DOHH2 (cell line): ENCODE results near the gene TGFBR3L.

Experiments used
- H3F3A ChIP-seq: fragments of 200-600 bp; sonication (generic), shearing (Covaris generic); 2 replicates; pipeline ENCODE4 v1.6.0; 2016; ENCODE audit warnings: antibody characterized with exemption, mild to moderate bottlenecking; ENCODE audit not compliant: control insufficient read depth, insufficient read depth
- H3K27ac ChIP-seq: fragments of 200-600 bp; sonication (generic); 2 replicates; pipeline ENCODE4 v1.5.1; 2014; ENCODE audit warnings: low read depth, mild to moderate bottlenecking, low read length, moderate library complexity
- H3K27me3 ChIP-seq: fragments of 200-600 bp; sonication (generic); 2 replicates; pipeline ENCODE4 v1.6.1; 2014; ENCODE audit warnings: mild to moderate bottlenecking, low read length, mixed read lengths; ENCODE audit not compliant: control insufficient read depth
- H3K36me3 ChIP-seq: fragments of 200-600 bp; sonication (generic); 2 replicates; pipeline ENCODE4 v1.6.1; 2014; ENCODE audit warnings: mild to moderate bottlenecking, low read length, moderate library complexity, mixed read lengths; ENCODE audit not compliant: control insufficient read depth
- H3K4me1 ChIP-seq: fragments of 200-600 bp; sonication (generic); 2 replicates; pipeline ENCODE4 v1.6.1; 2014; ENCODE audit warnings: mild to moderate bottlenecking, low read length, mixed read lengths; ENCODE audit not compliant: control insufficient read depth
- H3K4me2 ChIP-seq: fragments of 200-600 bp; sonication (generic); 2 replicates; pipeline ENCODE4 v1.6.0; 2014; ENCODE audit warnings: mild to moderate bottlenecking, low read length, moderate library complexity
- H3K4me3 ChIP-seq: fragments of 200-600 bp; sonication (generic); 2 replicates; pipeline ENCODE4 v1.5.1; 2014; ENCODE audit warnings: mild to moderate bottlenecking, low read length, mixed read lengths
- H3K79me2 ChIP-seq: fragments of 200-600 bp; sonication (generic); 2 replicates; pipeline ENCODE4 v1.6.1; 2014; ENCODE audit warnings: mild to moderate bottlenecking, low read length, mixed read lengths; ENCODE audit not compliant: control insufficient read depth
- H3K9me2 ChIP-seq: fragments of 200-600 bp; sonication (generic); replicated peaks from 2 replicates; pipeline ENCODE4 v1.6.1; 2014; ENCODE audit warnings: mild to moderate bottlenecking, low read length, mixed read lengths; ENCODE audit not compliant: control insufficient read depth
- H3K9me3 ChIP-seq: fragments of 200-600 bp; sonication (generic); 2 replicates; pipeline ENCODE4 v1.6.1; 2014; ENCODE audit warnings: antibody characterized with exemption, low read length, mixed read lengths; ENCODE audit not compliant: control insufficient read depth, insufficient read depth
- H4K20me1 ChIP-seq: fragments of 200-600 bp; sonication (generic); 2 replicates; pipeline ENCODE4 v1.6.0; 2014; ENCODE audit warnings: low read depth, mild to moderate bottlenecking, antibody characterized with exemption, low read length, moderate library complexity; ENCODE audit not compliant: control insufficient read depth, insufficient read depth
- CTCF ChIP-seq: fragments of 200-600 bp; sonication (generic); IDR thresholded peaks from one replicate; pipeline ENCODE4 v1.5.1; 2014; ENCODE audit warnings: antibody characterized with exemption, mild to moderate bottlenecking, low read depth, low read length; ENCODE audit not compliant: poor library complexity, severe bottlenecking
- EZH2phosphoT487 ChIP-seq: fragments of 200-600 bp; sonication (generic); IDR thresholded peaks from 2 replicates; pipeline ENCODE4 v1.6.1; 2017; ENCODE audit warnings: borderline replicate concordance, mild to moderate bottlenecking, antibody characterized with exemption, low read length, moderate library complexity, mixed read lengths

The TGFBR3L gene

GRCh38 chr19:7883105-7883504 is 31.5 kb upstream of the TGFBR3L start:
- no peak overlapping the region for H3K4me2 ChIP-seq
- TF ChIP-seq EZH2phosphoT487 (no peak), CTCF (no peak)
- H3K36me3 ChIP-seq: no peaks in the 10 kb centered on the region
- H3K27ac ChIP-seq: no peak overlapping the region
- no peaks in the 10 kb centered on the region for H3K9me3 ChIP-seq
- H3F3A ChIP-seq: no peaks in the 10 kb centered on the region
- H3K79me2 ChIP-seq: no peaks in the 10 kb centered on the region
- no peak overlapping the region for H3K4me3 ChIP-seq
- H3K9me2 ChIP-seq: no peaks in the 10 kb centered on the region
- H3K27me3 ChIP-seq: peaks cover 4% of the 10 kb centered on the region; the same call in 1 of the 2 replicates
- H4K20me1 ChIP-seq: no peaks in the 10 kb centered on the region
- no peaks in the 10 kb centered on the region for H3K4me1 ChIP-seq

- H3K27me3 ChIP-seq: peaks cover 12% of the 10 kb centered on the region
- H3K36me3 ChIP-seq: no peaks in the 10 kb centered on the region
- H3F3A ChIP-seq: no peaks in the 10 kb centered on the region
- TF ChIP-seq EZH2phosphoT487: no peak
- no peaks in the 10 kb centered on the region for H3K9me2 ChIP-seq
- H3K27ac ChIP-seq: no peak overlapping the region
- H3K4me1 ChIP-seq: no peaks in the 10 kb centered on the region
- H3K4me3 ChIP-seq: no peak overlapping the region
- H3K4me2 ChIP-seq: no peak overlapping the region
- H3K9me3 ChIP-seq: no peaks in the 10 kb centered on the region
- H3K79me2 ChIP-seq: no peaks in the 10 kb centered on the region
- no peaks in the 10 kb centered on the region for H4K20me1 ChIP-seq
These were observed 30.6 kb upstream of the TGFBR3L start for GRCh38 chr19:7883796-7884570.

- no peaks in the 10 kb centered on the region for H3F3A ChIP-seq
- no peaks in the 10 kb centered on the region for H3K4me1 ChIP-seq
- H3K27ac ChIP-seq: no peak overlapping the region
- H4K20me1 ChIP-seq: no peaks in the 10 kb centered on the region
- no peak overlapping the region for H3K4me3 ChIP-seq
- no peak overlapping the region for H3K4me2 ChIP-seq
- no peaks in the 10 kb centered on the region for H3K9me3 ChIP-seq
- H3K79me2 ChIP-seq: no peaks in the 10 kb centered on the region
- H3K36me3 ChIP-seq: no peaks in the 10 kb centered on the region
- peaks cover 13% of the 10 kb centered on the region for H3K27me3 ChIP-seq
- H3K9me2 ChIP-seq: no peaks in the 10 kb centered on the region
- TF ChIP-seq CTCF (no peak), EZH2phosphoT487 (no peak)
These were observed 28.8 kb upstream of the TGFBR3L start for GRCh38 chr19:7885818-7886217.

- H3K79me2 ChIP-seq: no peaks in the 10 kb centered on the region
- no peak overlapping the region for H3K4me3 ChIP-seq
- H3K4me1 ChIP-seq: no peaks in the 10 kb centered on the region
- H3K27me3 ChIP-seq: peaks cover 13% of the 10 kb centered on the region
- H3K27ac ChIP-seq: no peak overlapping the region
- no peak overlapping the region for H3K4me2 ChIP-seq
- H3K9me3 ChIP-seq: no peaks in the 10 kb centered on the region
- H3K36me3 ChIP-seq: no peaks in the 10 kb centered on the region
- no peaks in the 10 kb centered on the region for H4K20me1 ChIP-seq
- H3F3A ChIP-seq: no peaks in the 10 kb centered on the region
- no peak for TF ChIP-seq CTCF
- no peak for TF ChIP-seq EZH2phosphoT487
- no peaks in the 10 kb centered on the region for H3K9me2 ChIP-seq
These were observed 27.1 kb upstream of the TGFBR3L start for GRCh38 chr19:7887408-7888144.
